K562 (cell line): ENCODE data around the gene NCMAP. TPM values are rescaled to one million over a fixed set of nuclear protein-coding genes. Genes with fewer than 3 reads are reported as not detected.

Experiments
- ATF3 ChIP-seq, 2 experiments: fragments of 450-650 bp in 1 of 2; sonication (generic) in 1 of 2; formaldehyde crosslinking in 1 of 2; IDR thresholded peaks in 1 of 2; conservative IDR thresholded peaks in 1 of 2; 2 replicates each; pipeline versions ENCODE4 v1.6.1 to v1.8.1; 2016 to 2023; ENCODE audit warnings: mild to moderate bottlenecking in 2 of 2, moderate library complexity in 2 of 2, inconsistent platforms in 1 of 2, missing genetic modification reagents in 1 of 2
- C11orf30 ChIP-seq: fragments of 450-650 bp; IDR thresholded peaks from 2 replicates; pipeline ENCODE4 v1.6.1; 2016; ENCODE audit warnings: low read depth, mild to moderate bottlenecking
- CBX8 ChIP-seq: fragments of 200-600 bp; sonication (generic); IDR thresholded peaks from 2 replicates; pipeline ENCODE4 v1.6.1; 2012; ENCODE audit warnings: borderline replicate concordance, mixed run types, low read depth, mild to moderate bottlenecking, moderate library complexity, mixed read lengths, low read length, control low read depth, inconsistent platforms; ENCODE audit not compliant: poor library complexity, severe bottlenecking; ENCODE audit errors: extremely low read depth
- CXXC5 ChIP-seq: fragments of 250-450 bp; sonication (Bioruptor Pico); IDR thresholded peaks from 2 replicates; pipeline ENCODE4 v1.8.0; 2022; ENCODE audit warnings: inconsistent platforms, mild to moderate bottlenecking, moderate library complexity
- EP300 ChIP-seq: IDR thresholded peaks from 2 replicates; pipeline ENCODE4 v1.6.1; 2012; ENCODE audit warnings: low read length, improper control_type of control experiment
- FOSL1 ChIP-seq: fragments of 200-800 bp; sonication (Bioruptor generic); conservative IDR thresholded peaks from 2 replicates; pipeline ENCODE4 v1.6.1; 2016; ENCODE audit warnings: missing genetic modification characterization, missing compliant biosample characterization
- HDAC6 ChIP-seq: IDR thresholded peaks from 2 replicates; pipeline ENCODE4 v1.6.1; 2012; ENCODE audit warnings: low read depth, mild to moderate bottlenecking, control low read depth, inconsistent platforms, low read length, moderate library complexity
- IRF1 ChIP-seq: sonication (generic); formaldehyde crosslinking; IDR thresholded peaks from 2 replicates; pipeline ENCODE4 v1.8.0; 2022; ENCODE audit warnings: missing genetic modification reagents, mild to moderate bottlenecking, borderline replicate concordance
- JUND ChIP-seq, 2 experiments: IDR thresholded peaks; 2 replicates in 1 of 2; 3 replicates in 1 of 2; pipeline ENCODE4 v1.6.1; 2011; ENCODE audit warnings: borderline replicate concordance in 2 of 2, low read depth in 2 of 2, low read length in 2 of 2, improper control_type of control experiment in 1 of 2, missing biosample characterization in 1 of 2, missing genetic modification characterization in 1 of 2, missing genetic modification reagents in 1 of 2
- NR2C1 ChIP-seq, 2 experiments: fragments of 450-650 bp; IDR thresholded peaks; 2 replicates each; pipeline ENCODE4 v1.6.1; 2017; ENCODE audit warnings: mild to moderate bottlenecking in 2 of 2, antibody characterized with exemption in 1 of 2, inconsistent platforms in 1 of 2, missing compliant biosample characterization in 1 of 2, missing genetic modification characterization in 1 of 2
- NUFIP1 ChIP-seq: fragments of 450-650 bp; IDR thresholded peaks from 2 replicates; pipeline ENCODE4 v1.6.1; 2018; ENCODE audit not compliant: partially characterized antibody
- RBM15 ChIP-seq: fragments of 200-400 bp; formaldehyde crosslinking; IDR thresholded peaks from 2 replicates; pipeline ENCODE4 v1.6.1; 2018; ENCODE audit warnings: mild to moderate bottlenecking, low read length, moderate library complexity; ENCODE audit not compliant: insufficient read depth
- SMARCA4 ChIP-seq: fragments of 450-650 bp; IDR thresholded peaks from 2 replicates; pipeline ENCODE4 v1.6.1; 2016
- SMARCE1 ChIP-seq: fragments of 450-650 bp; IDR thresholded peaks from 2 replicates; pipeline ENCODE4 v1.7.1; 2016; ENCODE audit warnings: mild to moderate bottlenecking
- TEAD4 ChIP-seq, 2 experiments: sonication (generic) in 1 of 2; formaldehyde crosslinking in 1 of 2; IDR thresholded peaks; 2 replicates each; pipeline versions ENCODE4 v1.6.1 to v1.8.0; 2012 to 2022; ENCODE audit warnings: borderline replicate concordance in 1 of 2, inconsistent platforms in 1 of 2, low read length in 1 of 2, mild to moderate bottlenecking in 1 of 2, missing genetic modification reagents in 1 of 2
- ZNF280B ChIP-seq: fragments of 250-450 bp; sonication (Bioruptor Pico); IDR thresholded peaks from 2 replicates; pipeline ENCODE4 v1.5.1; 2021; ENCODE audit warnings: mild to moderate bottlenecking
- ZNF551 ChIP-seq: fragments of 250-450 bp; sonication (Bioruptor Pico); IDR thresholded peaks from 2 replicates; pipeline ENCODE4 v1.5.0; 2021; ENCODE audit warnings: mild to moderate bottlenecking, moderate library complexity
- ZNF695 ChIP-seq: fragments of 450-650 bp; formaldehyde crosslinking; IDR thresholded peaks from 2 replicates; pipeline ENCODE4 v1.4.0; 2020; ENCODE audit warnings: mild to moderate bottlenecking, moderate library complexity
- ZNF740 ChIP-seq, 3 experiments: fragments of 200-800 bp in 1 of 3; sonication (Bioruptor generic) in 1 of 3; sonication (generic) in 1 of 3; formaldehyde crosslinking in 1 of 3; IDR thresholded peaks; 2 replicates each; pipeline versions ENCODE4 v1.6.1 to v1.8.0; 2016 to 2022; ENCODE audit warnings: mild to moderate bottlenecking in 2 of 3, missing compliant biosample characterization in 2 of 3, missing genetic modification characterization in 2 of 3, missing genetic modification reagents in 1 of 3
- ZNF75A ChIP-seq: fragments of 450-650 bp; formaldehyde crosslinking; IDR thresholded peaks from 2 replicates; pipeline ENCODE4 v1.4.0; 2020; ENCODE audit warnings: mild to moderate bottlenecking
- polyA plus RNA-seq, 8 experiments: library from polyadenylated mRNA; depleted of rRNA in 4 of 8; stranded (reverse) in 5 of 8; unstranded in 3 of 8; fragments of >200 nt; fragmentation: Nextera tagmentation in 2 of 8; fragmentation: Illumina TruSeq in 1 of 8; extraction: Ambion mirVana in 2 of 8; extraction: Trizol in 1 of 8; gene quantifications; 2 replicates each; pipeline versions ENCODE4 v1.2.1 to v1.2.3, GENCODE V29; 2011 to 2014; ENCODE audit warnings: inconsistent platforms in 1 of 8, missing spikeins in 1 of 8
- total RNA-seq, 7 experiments: library from RNA; depleted of rRNA in 6 of 7; stranded (reverse); fragments of >200 nt in 6 of 7; fragmentation: Illumina TruSeq in 2 of 7; extraction: Trizol in 2 of 7; gene quantifications; 2 replicates each; pipeline versions ENCODE4 v1.2.1 to v1.2.3, GENCODE V29; 2011 to 2021; ENCODE audit warnings: low replicate concordance in 1 of 7

The NCMAP gene
- total and polyA plus RNA-seq, 9 of the 15 experiments (the other 6 are each of a cell fraction or from before 2014, with no cell fraction given): 0.03 TPM; not detected in 8

DNA sequence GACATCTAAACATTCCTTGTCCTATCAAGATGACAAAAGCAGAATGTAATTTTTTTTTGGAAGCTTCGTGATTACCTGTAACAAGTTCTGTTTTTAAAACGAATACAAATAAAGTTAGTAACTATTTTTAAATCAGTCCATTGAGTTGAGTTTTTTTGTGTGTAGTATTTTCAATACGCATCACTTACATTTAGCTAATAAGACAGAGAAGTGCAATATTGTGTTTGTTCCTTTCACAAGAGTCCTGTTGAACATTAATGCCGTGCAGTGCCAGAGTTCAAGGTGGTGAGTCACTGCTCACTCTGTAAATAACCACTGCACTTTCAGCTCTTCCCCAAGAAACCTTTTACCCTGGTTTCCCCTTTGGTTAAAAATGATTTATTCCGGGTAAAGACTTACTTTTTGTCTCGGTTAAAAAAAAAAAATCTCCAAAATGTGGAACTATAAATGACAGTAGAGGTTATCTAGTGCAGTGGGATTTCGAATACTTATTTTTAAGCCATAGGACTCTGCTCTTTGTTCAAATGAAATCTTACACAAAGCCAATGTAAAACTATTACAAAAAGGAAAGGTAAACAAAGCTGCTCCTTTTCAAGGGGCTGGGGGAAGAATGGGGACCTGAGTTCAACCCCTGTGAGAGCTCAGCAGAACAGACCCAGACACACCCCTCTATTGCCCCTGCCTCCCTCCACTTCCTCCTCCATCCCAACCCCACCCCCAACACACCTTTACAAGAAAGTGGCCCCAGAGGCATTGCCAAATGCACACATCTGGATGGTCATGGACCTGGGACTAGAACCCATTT, 14.8 kb upstream of the NCMAP start (continued):
- TF ChIP-seq ATF3 (IDR thresholded peaks at IDR 0.05): peak; percentile 63; the same call in 1 of the 2 replicates
- no peak for TF ChIP-seq ATF3 (CRISPR knock-in tag; conservative IDR thresholded peaks at IDR 0.05)
- no peak for TF ChIP-seq ZNF280B (CRISPR knock-in tag)
- 0 out of 2 replicates have a peak, but pooled peaks have one; percentile 16 for TF ChIP-seq SMARCA4
- TF ChIP-seq NUFIP1: no peak
- 0 out of 2 replicates have a peak, but pooled peaks have one; percentile 3 for TF ChIP-seq CXXC5 (CRISPR knock-in tag)
- no peak for TF ChIP-seq C11orf30
- no peak for TF ChIP-seq ZNF695 (CRISPR knock-in tag)
- TF ChIP-seq CBX8: peak; percentile 98
- no peak for TF ChIP-seq HDAC6
- 0 out of 2 replicates have a peak, but pooled peaks have one; percentile 49 for TF ChIP-seq SMARCE1
- no peak for TF ChIP-seq RBM15
- no peak for TF ChIP-seq NR2C1 (IDR thresholded peaks at IDR 0.05)
- TF ChIP-seq NR2C1 (tag; IDR thresholded peaks at IDR 0.05): 0 out of 2 replicates have a peak, but pooled peaks have one; percentile 10
- TF ChIP-seq EP300: no peak
- no peak for TF ChIP-seq ZNF75A
- no peak for TF ChIP-seq TEAD4 (IDR thresholded peaks at IDR 0.05; ENCODE audit: low read length)
- no peak for TF ChIP-seq TEAD4 (CRISPR knock-in tag; IDR thresholded peaks at IDR 0.05; ENCODE audit: borderline replicate concordance)
- TF ChIP-seq IRF1 (CRISPR knock-in tag): no peak
- no peak for TF ChIP-seq ZNF551 (CRISPR knock-in tag)
- peak; percentile 74 for TF ChIP-seq JUND (IDR thresholded peaks at IDR 0.05; ENCODE audit: borderline replicate concordance, low read depth, low read length)
- TF ChIP-seq JUND (tag; IDR thresholded peaks at IDR 0.05; ENCODE audit: borderline replicate concordance, low read depth, low read length): peak; percentile 79; the same call in 2 of the 3 replicates
- no peak for TF ChIP-seq ZNF740 (CRISPR knock-in tag; IDR thresholded peaks at IDR 0.05)
- TF ChIP-seq ZNF740 (tag; IDR thresholded peaks at IDR 0.05): no peak
- peak; percentile 85 for TF ChIP-seq FOSL1 (tag)
